SK-N-SH treated with all-trans-retinoic acid at 6 μM for 48 hours (cell line): ENCODE data around the gene DTNA.

Experiments used
- ARNTL ChIP-seq: fragments of 450-650 bp; formaldehyde crosslinking; IDR thresholded peaks from 2 replicates; pipeline ENCODE4 v1.5.0; 2020; ENCODE audit warnings: low read depth, mild to moderate bottlenecking, moderate library complexity, borderline replicate concordance
- PPARA ChIP-seq: fragments of 250-450 bp; sonication (Bioruptor Pico); IDR thresholded peaks from 2 replicates; pipeline ENCODE4 v1.5.0; 2020; ENCODE audit warnings: mild to moderate bottlenecking, borderline replicate concordance
- RARB ChIP-seq: fragments of 250-450 bp; sonication (Bioruptor Pico); IDR thresholded peaks from 2 replicates; pipeline ENCODE4 v1.8.0; 2021; ENCODE audit warnings: mild to moderate bottlenecking, moderate library complexity
- TOX ChIP-seq: fragments of 250-450 bp; sonication (Bioruptor Pico); IDR thresholded peaks from 2 replicates; pipeline ENCODE4 v1.8.0; 2021; ENCODE audit warnings: mild to moderate bottlenecking, moderate library complexity, borderline replicate concordance
- ZFP30 ChIP-seq: fragments of 450-650 bp; formaldehyde crosslinking; IDR thresholded peaks from 2 replicates; pipeline ENCODE4 v1.5.0; 2022; ENCODE audit warnings: mild to moderate bottlenecking, moderate library complexity
- TF ChIP-seq, protein P1 (sequence below): fragments of 250-450 bp; sonication (Bioruptor Pico); IDR thresholded peaks from 2 replicates; pipeline ENCODE4 v1.5.1; 2020; ENCODE audit warnings: low read depth, mild to moderate bottlenecking, moderate library complexity

DNA sequence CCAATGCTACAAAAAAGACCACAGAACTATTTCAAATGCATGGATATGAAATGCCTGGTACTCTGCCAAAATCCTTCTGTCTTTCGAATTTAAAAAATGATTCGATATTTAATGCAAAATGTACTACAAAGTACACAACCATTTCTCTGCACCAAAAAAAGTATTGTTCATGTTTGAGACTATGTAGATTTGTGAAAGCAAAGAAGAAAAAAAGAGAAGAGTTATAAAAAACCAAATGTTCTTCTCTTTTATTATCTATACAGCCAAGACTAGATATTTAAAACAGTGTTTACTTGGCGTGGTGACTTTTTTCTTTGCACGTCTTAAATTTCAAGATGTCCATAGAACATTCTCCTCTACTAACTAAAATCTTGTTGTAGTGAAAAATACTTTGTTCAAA lies 89.2 kb downstream of the DTNA start:
- TF ChIP-seq, protein P1, sequence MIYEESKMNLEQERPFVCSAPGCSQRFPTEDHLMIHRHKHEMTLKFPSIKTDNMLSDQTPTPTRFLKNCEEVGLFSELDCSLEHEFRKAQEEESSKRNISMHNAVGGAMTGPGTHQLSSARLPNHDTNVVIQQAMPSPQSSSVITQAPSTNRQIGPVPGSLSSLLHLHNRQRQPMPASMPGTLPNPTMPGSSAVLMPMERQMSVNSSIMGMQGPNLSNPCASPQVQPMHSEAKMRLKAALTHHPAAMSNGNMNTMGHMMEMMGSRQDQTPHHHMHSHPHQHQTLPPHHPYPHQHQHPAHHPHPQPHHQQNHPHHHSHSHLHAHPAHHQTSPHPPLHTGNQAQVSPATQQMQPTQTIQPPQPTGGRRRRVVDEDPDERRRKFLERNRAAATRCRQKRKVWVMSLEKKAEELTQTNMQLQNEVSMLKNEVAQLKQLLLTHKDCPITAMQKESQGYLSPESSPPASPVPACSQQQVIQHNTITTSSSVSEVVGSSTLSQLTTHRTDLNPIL (CRISPR knock-in tag) = no peak
- TF ChIP-seq TOX = no peak
- TF ChIP-seq RARB (CRISPR knock-in tag) = no peak
- TF ChIP-seq ARNTL (CRISPR knock-in tag) = no peak
- TF ChIP-seq ZFP30 (CRISPR knock-in tag) = no peak
- no peak for TF ChIP-seq PPARA (CRISPR knock-in tag)
